H7 (cell line): Measurements from ENCODE around the gene RAB7B. TPM values are rescaled to one million over a fixed set of nuclear protein-coding genes. Genes with fewer than 3 reads are reported as not detected.
A peak's percentile ranks its signal among the peaks of the same experiment; 100 is the strongest.

Experiments used
- DNase-seq: peaks from one replicate; pipeline ENCODE4 v3.0.0; 2012
- H3K27me3 ChIP-seq: 2 replicates; pipeline ENCODE4 v1.6.0; 2011; ENCODE audit warnings: mild to moderate bottlenecking, low read length; ENCODE audit not compliant: control insufficient read depth, insufficient read depth
- H3K36me3 ChIP-seq: replicated peaks from 2 replicates; pipeline ENCODE4 v1.5.1; 2011; ENCODE audit warnings: low read length; ENCODE audit not compliant: control insufficient read depth, insufficient read depth
- H3K4me3 ChIP-seq: 2 replicates; pipeline ENCODE4 v1.5.1; 2011; ENCODE audit warnings: low read depth, mild to moderate bottlenecking, control low read depth, low read length, moderate library complexity; ENCODE audit not compliant: insufficient read depth
- total RNA-seq: library from RNA; depleted of rRNA; stranded (reverse); fragments of >200 nt; shearing (Covaris generic); gene quantifications from 2 replicates; pipeline ENCODE4 v1.2.3, GENCODE V29; 2014

The RAB7B gene
- total RNA-seq, 1 experiment from 2014 or later, result not detected

DNA sequence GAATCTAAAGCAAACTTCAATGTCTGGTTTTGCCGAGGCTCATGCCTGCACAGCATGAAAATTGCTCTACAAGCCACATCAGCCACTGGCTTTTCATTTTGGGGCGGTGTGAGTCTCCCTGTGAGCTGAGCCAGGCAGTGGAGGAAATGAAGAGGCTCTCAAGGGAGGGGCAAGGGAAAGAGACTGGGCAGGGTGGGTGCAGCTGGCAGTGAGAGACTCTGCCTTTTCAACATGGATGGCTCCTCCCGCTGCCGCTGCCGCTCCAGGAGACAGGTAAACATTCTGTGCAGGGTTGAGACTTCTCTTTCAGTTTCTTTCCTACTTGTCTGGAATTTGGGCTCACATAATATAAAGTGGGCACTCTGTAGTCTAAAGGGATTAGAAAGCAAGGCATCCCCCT lies 31.8 kb upstream of the RAB7B start:
- DNase-seq, result no peak
- Histone ChIP-seq H3K4me3 (no peak overlapping the region), H3K27me3 (no peaks in the 10 kb centered on the region; the same call in 1 of the 2 replicates), H3K36me3 (no peaks in the 10 kb centered on the region)

DNA sequence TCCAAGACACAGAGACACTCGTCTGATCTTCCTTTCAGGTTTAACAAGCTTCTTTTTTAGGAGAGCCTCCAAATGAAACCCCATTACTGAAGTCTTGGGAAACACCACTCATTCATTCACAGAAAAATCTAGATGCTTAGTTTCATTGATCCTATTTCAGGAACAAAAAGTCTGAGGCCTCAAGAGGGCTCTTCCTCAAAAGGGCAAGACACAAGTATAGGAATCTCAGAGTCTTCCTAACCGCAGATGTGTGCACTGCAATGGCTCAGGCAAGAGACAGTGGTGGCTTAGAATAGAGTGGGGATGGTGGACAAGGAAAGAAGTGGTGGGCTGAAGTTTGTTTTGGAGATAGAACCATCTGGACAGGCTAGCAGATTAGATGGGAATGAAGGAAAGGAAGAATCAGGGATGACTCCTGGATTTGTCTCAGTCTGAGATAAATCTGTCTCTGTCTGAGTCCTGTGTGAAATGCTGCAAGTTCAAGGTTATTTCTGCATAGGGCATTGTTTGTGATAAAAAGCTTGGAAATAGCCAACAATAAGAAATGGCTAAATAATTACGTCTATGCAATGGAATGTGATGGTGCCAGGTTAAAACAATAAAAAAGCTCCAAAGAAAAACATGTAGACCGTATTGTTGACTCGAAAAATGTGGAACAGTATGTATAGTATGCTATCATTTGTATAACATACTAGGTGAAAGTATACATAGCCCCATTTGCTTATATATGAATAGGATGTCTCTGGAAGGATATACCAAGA lies 29.4 kb upstream of the RAB7B start:
- Histone ChIP-seq H3K27me3 (no peaks in the 10 kb centered on the region; the same call in 1 of the 2 replicates), H3K36me3 (no peaks in the 10 kb centered on the region), H3K4me3 (no peak overlapping the region)
- no peak for DNase-seq

DNA sequence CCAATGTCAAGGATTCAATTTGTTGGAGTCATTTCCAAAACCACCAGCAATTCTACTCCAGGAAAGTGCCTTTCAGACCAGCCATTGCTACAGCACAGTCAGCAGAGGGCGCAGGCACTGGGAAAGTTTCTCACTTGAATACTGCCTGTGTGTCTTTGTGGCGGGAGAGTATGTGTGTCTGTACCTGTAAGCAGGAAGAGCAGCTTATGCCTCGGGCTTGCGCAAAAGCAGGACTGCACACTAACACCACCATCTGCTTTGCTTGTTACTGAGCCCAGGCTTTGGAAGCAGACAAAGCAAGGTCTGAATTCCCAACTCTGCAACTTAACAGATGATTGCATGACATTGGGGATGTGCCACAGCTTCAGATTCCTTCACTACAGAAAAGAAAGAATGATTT lies 27.5 kb upstream of the RAB7B start:
- peak; percentile 40 for DNase-seq
- Histone ChIP-seq H3K27me3 (no peaks in the 10 kb centered on the region; the same call in 1 of the 2 replicates), H3K4me3 (no peak overlapping the region), H3K36me3 (no peaks in the 10 kb centered on the region)

DNA sequence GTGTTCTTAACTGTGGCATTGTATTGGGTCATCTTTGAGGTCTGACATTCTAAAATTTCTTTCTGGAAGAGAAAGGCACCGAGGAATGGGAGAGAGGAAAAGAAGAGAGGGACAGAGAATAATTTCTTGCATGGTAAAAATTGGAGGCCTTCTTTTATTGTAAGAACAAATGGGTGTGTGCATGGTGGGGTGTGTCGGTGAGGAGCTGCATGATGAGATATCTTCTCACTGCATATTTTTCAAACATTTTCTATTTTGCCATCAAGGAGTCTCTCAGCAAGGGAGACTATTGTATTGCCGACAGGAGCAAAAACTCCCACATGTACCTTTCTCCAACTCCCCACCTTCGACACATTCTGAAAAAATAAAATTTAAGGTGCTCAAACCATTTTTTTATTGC lies 27.0 kb upstream of the RAB7B start:
- no peaks in the 10 kb centered on the region for H3K36me3 ChIP-seq
- no peaks in the 10 kb centered on the region; the same call in 1 of the 2 replicates for H3K27me3 ChIP-seq
- DNase-seq, result no peak
- no peak overlapping the region for H3K4me3 ChIP-seq

DNA sequence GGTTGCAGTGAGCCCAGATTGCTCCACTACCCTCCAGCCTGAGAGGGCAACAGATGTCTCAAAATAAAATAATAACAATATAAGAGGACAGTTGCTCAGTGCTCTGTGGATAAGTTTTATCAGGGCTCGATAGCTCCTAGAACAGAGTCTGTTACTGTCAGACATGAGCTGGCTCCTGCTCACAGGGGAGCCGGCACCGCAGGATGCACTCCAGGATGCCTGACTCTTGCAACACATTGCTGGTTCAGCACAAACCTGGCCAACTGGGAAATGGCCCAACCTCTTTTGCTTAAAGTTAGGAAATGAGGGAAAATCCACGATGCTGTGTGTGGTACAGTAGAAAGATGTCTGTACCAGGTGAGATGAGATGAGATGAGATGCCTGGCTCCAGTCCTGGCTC lies 26.3 kb upstream of the RAB7B start:
- Histone ChIP-seq H3K27me3 (no peaks in the 10 kb centered on the region; the same call in 1 of the 2 replicates), H3K4me3 (no peak overlapping the region), H3K36me3 (no peaks in the 10 kb centered on the region)
- no peak for DNase-seq

DNA sequence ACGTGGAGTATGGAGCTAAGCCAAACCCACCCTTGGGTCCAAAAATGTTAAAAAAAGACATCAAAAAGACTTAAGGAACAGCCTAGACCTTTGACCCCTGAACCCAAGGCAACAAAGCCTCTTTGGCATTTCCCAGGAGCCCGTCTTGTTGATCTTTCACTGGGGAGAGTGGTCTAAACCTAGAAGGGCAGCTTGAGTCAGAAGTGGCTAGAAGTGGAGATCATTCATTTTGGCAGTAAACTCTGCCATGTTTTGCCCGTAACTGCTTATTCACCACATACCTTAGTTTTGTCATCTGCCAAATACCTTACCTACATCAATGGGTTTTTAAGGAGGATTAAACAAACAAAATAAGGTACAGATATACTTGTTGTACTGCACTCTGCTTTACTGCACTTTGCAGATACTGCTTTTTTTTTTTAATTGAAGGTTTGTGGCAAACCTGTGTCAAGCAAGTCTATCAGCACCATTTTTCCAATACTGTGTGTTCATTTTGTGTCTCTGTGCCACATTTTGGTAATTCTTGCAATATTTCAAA lies 22.2 kb upstream of the RAB7B start:
- Histone ChIP-seq H3K36me3 (no peaks in the 10 kb centered on the region), H3K4me3 (no peak overlapping the region), H3K27me3 (no peaks in the 10 kb centered on the region; the same call in 1 of the 2 replicates)
- no peak for DNase-seq

DNA sequence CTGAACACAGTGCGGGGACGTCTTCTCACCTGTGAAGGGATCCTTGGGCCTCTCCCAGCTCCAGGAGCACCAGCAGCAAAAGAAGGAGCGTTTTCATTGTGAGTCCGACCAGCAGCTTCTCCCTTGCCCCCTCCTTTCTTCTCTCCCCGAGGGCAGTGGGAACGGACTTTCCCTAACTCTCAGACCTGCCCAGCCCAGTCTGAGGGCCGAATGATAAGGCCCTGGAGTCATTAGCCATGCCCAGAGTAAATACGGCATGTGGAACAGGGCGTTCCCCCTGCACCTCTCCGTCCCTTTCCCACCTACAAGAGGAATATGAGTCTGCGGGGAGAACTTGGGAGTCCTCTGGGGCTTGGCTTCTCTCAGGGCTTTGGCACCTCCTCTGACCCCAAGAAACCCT lies 20.5 kb upstream of the RAB7B start, which contains the start of gene CTSE:
Gene CTSE, minus strand, starts transcription at position 201 of the 400 bp plus-strand sequence. Its CDS starts 104 bp downstream, at position 97.
- no peak for DNase-seq
- Histone ChIP-seq H3K27me3 (no peaks in the 10 kb centered on the region; the same call in 1 of the 2 replicates), H3K4me3 (no peak within 1 kb of the TSS), H3K36me3 (no peaks in the 10 kb centered on the region)

DNA sequence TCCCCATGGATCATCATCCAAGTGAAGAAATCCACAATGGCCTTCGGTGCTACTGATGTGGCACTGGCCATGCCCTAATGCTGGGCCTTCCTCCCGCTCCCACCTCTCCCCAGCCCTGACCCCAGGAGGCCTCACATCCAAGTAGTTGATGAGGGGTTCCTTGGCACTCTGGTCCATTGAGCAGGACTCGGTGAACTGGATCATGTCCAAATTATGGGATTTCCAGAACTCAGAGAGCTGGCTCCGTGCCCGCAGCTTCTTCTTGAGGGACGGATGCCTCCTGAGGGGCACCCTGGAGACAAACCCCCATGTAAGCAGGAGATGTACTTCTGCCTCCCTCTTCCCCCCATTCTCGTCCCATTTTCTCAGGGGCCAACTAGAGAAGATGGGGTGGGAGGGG lies 19.6 kb upstream of the RAB7B start:
- Histone ChIP-seq H3K36me3 (no peaks in the 10 kb centered on the region), H3K4me3 (no peak overlapping the region), H3K27me3 (no peaks in the 10 kb centered on the region; the same call in 1 of the 2 replicates)
- no peak for DNase-seq

DNA sequence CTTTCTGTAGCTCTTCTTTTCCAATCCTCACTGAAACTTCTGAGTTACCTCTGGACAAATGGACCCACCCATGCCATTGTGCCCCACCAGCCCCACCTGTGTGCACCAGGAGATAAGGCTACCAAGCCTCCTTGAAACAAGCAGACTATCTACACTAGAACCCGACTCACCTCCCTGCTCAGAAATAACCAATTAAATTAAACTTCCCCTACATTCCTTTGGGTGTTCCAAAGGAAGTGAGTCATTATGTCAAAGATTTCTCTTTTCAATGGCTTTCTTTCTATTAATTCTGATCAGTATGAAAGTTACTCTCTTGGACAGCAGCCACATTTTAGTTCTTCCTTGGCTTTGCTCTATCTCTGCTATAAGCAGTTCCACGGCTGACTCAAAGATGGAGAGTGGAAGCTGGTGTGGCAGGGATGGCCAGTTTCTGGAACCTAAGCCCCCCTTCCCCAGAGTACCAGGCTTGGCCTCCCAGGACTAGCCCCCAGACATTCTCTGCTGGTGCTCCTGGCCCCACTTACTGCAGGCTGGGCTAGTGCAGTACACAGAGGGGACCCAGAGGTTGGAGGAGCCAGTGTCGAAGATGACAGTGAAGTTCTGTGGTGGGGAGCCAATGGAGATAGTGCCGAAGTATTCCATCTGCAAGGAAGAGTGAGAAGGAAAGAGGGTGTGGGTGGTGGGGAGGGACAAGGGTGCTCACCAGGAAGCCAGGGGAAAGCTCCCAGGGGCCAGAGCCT lies 18.6 kb upstream of the RAB7B start:
- H3K4me3 ChIP-seq, result no peak overlapping the region
- no peak for DNase-seq
- no peaks in the 10 kb centered on the region; the same call in 1 of the 2 replicates for H3K27me3 ChIP-seq
- H3K36me3 ChIP-seq, result no peaks in the 10 kb centered on the region

DNA sequence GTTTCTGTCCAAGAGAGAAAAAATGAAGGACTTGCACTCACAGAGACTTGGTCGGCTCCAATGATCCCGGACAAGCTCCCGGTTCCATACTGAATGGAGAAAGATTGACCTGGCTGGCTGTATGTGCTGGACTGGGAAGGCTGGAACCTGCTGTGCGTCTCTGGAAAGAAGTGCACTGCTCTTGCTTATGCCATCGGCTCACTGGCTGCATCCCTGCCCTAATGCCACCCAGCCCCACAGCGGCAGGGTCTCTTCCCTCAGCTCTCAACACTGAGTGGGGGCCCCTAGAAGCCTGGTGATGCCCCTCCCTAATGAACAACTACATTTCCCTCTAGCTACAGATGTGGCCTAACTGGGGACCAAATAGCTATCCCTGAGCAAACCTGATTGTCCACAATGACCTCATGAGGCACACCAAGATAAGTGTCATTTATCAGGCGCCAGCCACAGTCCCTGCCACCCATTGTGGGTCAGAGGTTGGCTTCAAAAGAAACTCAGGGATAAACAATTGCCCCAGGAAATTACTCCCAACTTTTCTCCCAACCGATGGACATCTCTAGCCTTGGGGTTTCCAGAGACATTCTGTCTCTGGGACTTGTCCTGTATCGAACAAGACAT lies 17.9 kb upstream of the RAB7B start:
- Histone ChIP-seq H3K36me3 (no peaks in the 10 kb centered on the region), H3K27me3 (no peaks in the 10 kb centered on the region; the same call in 1 of the 2 replicates), H3K4me3 (no peak overlapping the region)
- no peak for DNase-seq

DNA sequence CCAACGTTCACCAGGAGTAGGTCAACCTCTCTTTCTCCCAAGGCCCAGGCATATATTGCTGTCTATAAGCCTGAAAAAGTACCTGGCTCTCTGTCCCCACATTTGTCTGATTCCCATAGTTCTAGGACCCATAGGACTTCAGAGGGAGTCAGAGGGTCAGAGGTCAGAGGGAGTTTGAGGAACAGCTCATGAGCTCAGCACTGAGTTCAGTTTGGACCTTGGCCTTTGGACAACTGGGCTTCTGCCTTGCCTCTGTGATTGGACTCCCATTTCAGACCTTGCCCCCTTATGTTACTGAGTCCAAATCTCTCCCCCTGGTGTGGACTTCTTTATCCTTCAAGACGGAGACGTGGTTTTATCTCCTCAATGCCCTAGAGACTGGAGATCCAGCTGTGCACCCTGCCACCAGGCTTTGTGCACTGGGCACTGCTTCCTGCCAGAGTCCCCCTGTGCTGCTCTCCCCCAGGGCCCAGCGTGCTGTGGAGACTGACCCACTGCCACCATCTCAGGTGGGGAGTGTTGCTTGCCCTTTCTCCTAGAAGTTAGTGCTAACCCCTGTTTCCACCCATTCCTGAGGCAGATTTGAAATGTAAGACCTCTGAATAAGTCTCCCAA lies 17.3 kb upstream of the RAB7B start:
- no peak for DNase-seq
- Histone ChIP-seq H3K27me3 (no peaks in the 10 kb centered on the region; the same call in 1 of the 2 replicates), H3K36me3 (no peaks in the 10 kb centered on the region), H3K4me3 (no peak overlapping the region)

DNA sequence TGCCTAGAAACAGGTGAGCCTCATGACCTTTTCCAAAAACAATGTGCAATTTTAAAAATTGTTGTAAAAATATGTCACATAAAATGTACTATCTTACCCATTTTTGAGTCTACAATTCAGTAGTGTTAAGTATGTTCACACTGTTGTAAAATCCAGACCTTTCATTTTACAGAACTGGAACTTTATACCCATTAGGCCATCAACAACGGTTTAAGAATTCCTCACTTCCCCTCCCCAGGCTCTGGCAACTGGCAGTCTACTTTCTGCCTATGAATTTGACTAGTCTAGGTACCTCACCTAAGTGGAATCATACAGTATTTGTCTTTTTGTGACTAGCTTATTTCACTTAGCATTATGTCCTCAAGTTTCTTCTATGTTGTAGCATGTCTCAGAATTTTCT lies 11.9 kb upstream of the RAB7B start:
- H3K27me3 ChIP-seq, result no peaks in the 10 kb centered on the region
- no peak overlapping the region for H3K4me3 ChIP-seq

DNA sequence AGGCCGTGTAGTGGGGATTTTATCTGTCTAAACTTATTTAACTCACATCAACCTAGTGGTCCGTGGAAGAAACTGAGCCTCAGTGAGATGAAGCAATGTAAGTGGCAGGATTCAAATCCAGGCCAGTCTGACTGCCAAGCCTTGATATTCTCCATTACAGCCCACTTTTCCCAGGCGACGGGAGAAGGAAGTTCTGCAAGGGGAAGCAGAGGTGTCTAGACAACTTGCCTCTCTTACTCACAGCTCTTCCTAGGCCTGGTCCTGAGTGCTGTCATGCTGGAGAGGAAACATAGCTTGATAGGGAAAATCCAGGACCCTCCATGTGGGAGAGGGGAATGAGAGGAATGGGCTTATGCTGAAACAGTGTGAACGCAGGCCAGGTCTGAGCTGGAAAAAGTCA lies 11.4 kb upstream of the RAB7B start:
- Histone ChIP-seq H3K36me3 (no peaks in the 10 kb centered on the region), H3K4me3 (no peak overlapping the region), H3K27me3 (no peaks in the 10 kb centered on the region)
- DNase-seq, result no peak

More for the DNA sequence above, 11.9 kb upstream of the RAB7B start:
- no peak for DNase-seq
- no peaks in the 10 kb centered on the region for H3K36me3 ChIP-seq
